Mammary epithelial cell (primary cell): ENCODE data around the gene UNC45A.

Experiments
- EZH2 ChIP-seq: IDR thresholded peaks from 2 replicates; pipeline ENCODE4 v1.6.1; 2012; ENCODE audit warnings: low read length, inconsistent platforms, borderline replicate concordance
- TF ChIP-seq, protein P1 (sequence below), 2 donors: IDR thresholded peaks in 1 of 2; conservative IDR thresholded peaks in 1 of 2; 2 replicates each; pipeline ENCODE4 v1.5.1; 2011 to 2012; ENCODE audit warnings: inconsistent platforms in 2 of 2, low read length in 2 of 2, mild to moderate bottlenecking in 2 of 2, control low read depth in 1 of 2, low read depth in 1 of 2; ENCODE audit not compliant: insufficient read depth in 1 of 2; ENCODE audit errors: extremely low read depth in 1 of 2

DNA sequence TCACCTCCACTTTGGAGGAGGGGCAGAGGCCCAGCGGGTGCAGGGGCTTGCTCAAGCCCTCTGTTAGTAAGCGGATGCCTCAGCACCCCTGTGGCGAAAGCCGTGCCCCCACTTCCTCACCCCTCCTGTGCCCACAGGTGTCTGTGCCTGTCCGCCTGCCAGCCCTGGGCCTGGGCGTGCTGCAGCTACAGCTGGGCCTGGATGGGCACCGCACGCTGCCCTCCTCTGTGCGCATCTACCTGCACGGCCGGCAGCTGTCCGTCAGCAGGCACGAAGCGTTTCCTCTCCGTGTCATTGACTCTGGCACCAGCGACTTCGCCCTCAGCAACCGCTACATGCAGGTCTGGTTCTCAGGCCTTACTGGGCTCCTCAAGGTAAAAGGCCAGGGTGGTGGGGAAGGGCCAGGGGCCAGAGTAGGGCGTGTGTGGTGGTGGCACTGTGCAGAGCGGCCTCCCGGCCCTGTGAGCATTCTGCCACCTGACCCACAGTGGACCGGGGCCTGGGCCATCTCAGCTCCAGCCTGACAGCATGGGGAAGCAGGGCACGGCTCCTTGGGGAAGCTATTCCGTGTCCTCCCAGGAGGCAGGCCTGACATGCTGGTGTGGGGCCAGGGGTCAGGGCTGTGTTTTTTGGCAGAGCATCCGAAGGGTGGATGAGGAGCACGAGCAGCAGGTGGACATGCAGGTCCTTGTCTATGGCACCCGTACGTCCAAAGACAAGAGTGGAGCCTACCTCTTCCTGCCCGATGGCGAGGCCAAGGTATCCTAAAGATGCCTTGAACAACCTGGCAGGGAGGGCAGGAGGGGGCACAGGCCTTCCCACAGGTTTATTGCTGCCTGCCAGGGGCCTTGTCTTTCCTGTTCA, 22.9 kb upstream of the UNC45A start:
- TF ChIP-seq, protein P1, sequence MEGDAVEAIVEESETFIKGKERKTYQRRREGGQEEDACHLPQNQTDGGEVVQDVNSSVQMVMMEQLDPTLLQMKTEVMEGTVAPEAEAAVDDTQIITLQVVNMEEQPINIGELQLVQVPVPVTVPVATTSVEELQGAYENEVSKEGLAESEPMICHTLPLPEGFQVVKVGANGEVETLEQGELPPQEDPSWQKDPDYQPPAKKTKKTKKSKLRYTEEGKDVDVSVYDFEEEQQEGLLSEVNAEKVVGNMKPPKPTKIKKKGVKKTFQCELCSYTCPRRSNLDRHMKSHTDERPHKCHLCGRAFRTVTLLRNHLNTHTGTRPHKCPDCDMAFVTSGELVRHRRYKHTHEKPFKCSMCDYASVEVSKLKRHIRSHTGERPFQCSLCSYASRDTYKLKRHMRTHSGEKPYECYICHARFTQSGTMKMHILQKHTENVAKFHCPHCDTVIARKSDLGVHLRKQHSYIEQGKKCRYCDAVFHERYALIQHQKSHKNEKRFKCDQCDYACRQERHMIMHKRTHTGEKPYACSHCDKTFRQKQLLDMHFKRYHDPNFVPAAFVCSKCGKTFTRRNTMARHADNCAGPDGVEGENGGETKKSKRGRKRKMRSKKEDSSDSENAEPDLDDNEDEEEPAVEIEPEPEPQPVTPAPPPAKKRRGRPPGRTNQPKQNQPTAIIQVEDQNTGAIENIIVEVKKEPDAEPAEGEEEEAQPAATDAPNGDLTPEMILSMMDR (conservative IDR thresholded peaks at IDR 0.05 in 1 of 2, IDR thresholded peaks at IDR 0.05 in 1 of 2; ENCODE audit: extremely low read depth in 1 of 2, insufficient read depth in 1 of 2, low read depth in 1 of 2, low read length in 2 of 2): no peak
- TF ChIP-seq EZH2: no peak
